ENCODE results near the gene CDC40.

GRCh38 chr6:110195639-110196038, 15.4 kb downstream of the CDC40 start:
- TF ChIP-seq POLR2A (IDR thresholded peaks at IDR 0.05; ENCODE audit: low read length) (no peak), GATA1 (IDR thresholded peaks at IDR 0.05; ENCODE audit: low read depth, low read length) (no peak)

All from erythroblast (primary cell).